GM12878 (cell line): Measurements from ENCODE around the gene NLGN1. TPM values are rescaled to one million over a fixed set of nuclear protein-coding genes. Genes with fewer than 3 reads are reported as not detected.

ENCODE experiments used
- ATF7 ChIP-seq: fragments of 450-650 bp; IDR thresholded peaks from 2 replicates; pipeline ENCODE4 v1.6.1; 2016; ENCODE audit warnings: low read depth, mild to moderate bottlenecking
- MXI1 ChIP-seq: fragments of 150-350 bp; IDR thresholded peaks from 2 replicates; pipeline ENCODE4 v1.6.1; 2011; ENCODE audit warnings: low read depth, mild to moderate bottlenecking, inconsistent platforms, low read length, improper control_type of control experiment
- RAD21 ChIP-seq: IDR thresholded peaks from 2 replicates; pipeline ENCODE4 v1.6.1; 2011; ENCODE audit warnings: mild to moderate bottlenecking, low read depth, low read length, moderate library complexity; ENCODE audit not compliant: insufficient read depth
- RAD51 ChIP-seq: fragments of 450-650 bp; IDR thresholded peaks from 2 replicates; pipeline ENCODE4 v1.6.1; 2016; ENCODE audit warnings: moderate library complexity, mild to moderate bottlenecking, inconsistent platforms
- RB1 ChIP-seq: fragments of 450-650 bp; formaldehyde crosslinking; IDR thresholded peaks from 2 replicates; pipeline ENCODE4 v1.6.1; 2017; ENCODE audit warnings: mild to moderate bottlenecking, borderline replicate concordance
- ZNF217 ChIP-seq: fragments of 450-650 bp; IDR thresholded peaks from 2 replicates; pipeline ENCODE4 v1.6.1; 2017; ENCODE audit warnings: antibody characterized with exemption, mild to moderate bottlenecking
- polyA plus RNA-seq, 11 experiments: library from polyadenylated mRNA; depleted of rRNA in 4 of 11; unstranded in 6 of 11; stranded (reverse) in 5 of 11; fragments of >200 nt; fragmentation: Nextera tagmentation in 4 of 11; fragmentation: Illumina TruSeq in 1 of 11; extraction: Ambion mirVana in 4 of 11; extraction: Trizol in 1 of 11; gene quantifications; 1 replicate in 1 of 11; 2 replicates in 10 of 11; pipeline versions ENCODE4 v1.2.1 to v1.2.3, GENCODE V29; 2011 to 2016; ENCODE audit warnings: inconsistent platforms in 2 of 11, missing spikeins in 2 of 11, low read depth in 1 of 11
- total RNA-seq, 4 experiments: library from RNA; depleted of rRNA in 3 of 4; stranded (reverse); fragments of >200 nt in 3 of 4; fragmentation: Illumina TruSeq in 1 of 4; extraction: Trizol in 1 of 4; gene quantifications; 2 replicates each; pipeline versions ENCODE4 v1.2.1 to v1.2.3, GENCODE V29; 2013 to 2021
- TF ChIP-seq, protein P1 (sequence below): IDR thresholded peaks from 2 replicates; pipeline ENCODE4 v1.6.1; 2012; ENCODE audit warnings: low read length, inconsistent platforms
- TF ChIP-seq, protein P2 (sequence below): IDR thresholded peaks from 2 replicates; pipeline ENCODE4 v1.6.1; 2011; ENCODE audit warnings: borderline replicate concordance, low read depth, mild to moderate bottlenecking, moderate library complexity, mixed read lengths, low read length; ENCODE audit not compliant: insufficient read depth; ENCODE audit errors: extremely low read length
- TF ChIP-seq, protein P3 (sequence below): IDR thresholded peaks from 2 replicates; pipeline ENCODE4 v1.6.1; 2011; ENCODE audit warnings: low read depth, mild to moderate bottlenecking, low read length, moderate library complexity, borderline replicate concordance; ENCODE audit errors: extremely low read depth
- TF ChIP-seq, protein P4 (sequence below): fragments of 450-650 bp; IDR thresholded peaks from 2 replicates; pipeline ENCODE4 v1.6.1; 2017; ENCODE audit warnings: borderline replicate concordance

Gene NLGN1
- total and polyA plus RNA-seq, 10 of the 15 experiments (the other 5 are each of a cell fraction or from before 2014, with no cell fraction given): not detected

DNA sequence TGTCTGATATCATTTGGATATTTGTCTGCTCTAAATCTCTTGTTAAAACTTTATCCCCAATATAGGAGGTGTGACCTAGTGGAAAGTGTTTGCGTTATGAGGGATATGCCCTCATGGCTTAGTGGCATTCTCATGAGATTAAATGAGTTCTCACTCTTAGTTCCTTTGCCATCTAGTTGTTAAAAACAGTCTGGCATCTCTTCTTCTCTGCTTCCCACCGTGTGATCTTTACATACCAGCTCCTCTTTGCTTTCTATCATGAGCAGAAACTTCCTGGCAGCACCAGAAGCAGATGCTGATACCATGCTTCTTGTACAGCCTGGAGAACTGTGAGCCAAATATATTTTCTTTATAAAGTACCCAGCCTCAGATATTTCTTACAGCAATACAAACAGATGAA is 33.0 kb downstream of the NLGN1 start (continued):
- TF ChIP-seq MXI1 (no peak), RB1 (no peak), ATF7 (no peak), ZNF217 (no peak), RAD51 (no peak), RAD21 (no peak)
- TF ChIP-seq, protein P1, sequence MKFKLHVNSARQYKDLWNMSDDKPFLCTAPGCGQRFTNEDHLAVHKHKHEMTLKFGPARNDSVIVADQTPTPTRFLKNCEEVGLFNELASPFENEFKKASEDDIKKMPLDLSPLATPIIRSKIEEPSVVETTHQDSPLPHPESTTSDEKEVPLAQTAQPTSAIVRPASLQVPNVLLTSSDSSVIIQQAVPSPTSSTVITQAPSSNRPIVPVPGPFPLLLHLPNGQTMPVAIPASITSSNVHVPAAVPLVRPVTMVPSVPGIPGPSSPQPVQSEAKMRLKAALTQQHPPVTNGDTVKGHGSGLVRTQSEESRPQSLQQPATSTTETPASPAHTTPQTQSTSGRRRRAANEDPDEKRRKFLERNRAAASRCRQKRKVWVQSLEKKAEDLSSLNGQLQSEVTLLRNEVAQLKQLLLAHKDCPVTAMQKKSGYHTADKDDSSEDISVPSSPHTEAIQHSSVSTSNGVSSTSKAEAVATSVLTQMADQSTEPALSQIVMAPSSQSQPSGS: no peak
- TF ChIP-seq, protein P2, sequence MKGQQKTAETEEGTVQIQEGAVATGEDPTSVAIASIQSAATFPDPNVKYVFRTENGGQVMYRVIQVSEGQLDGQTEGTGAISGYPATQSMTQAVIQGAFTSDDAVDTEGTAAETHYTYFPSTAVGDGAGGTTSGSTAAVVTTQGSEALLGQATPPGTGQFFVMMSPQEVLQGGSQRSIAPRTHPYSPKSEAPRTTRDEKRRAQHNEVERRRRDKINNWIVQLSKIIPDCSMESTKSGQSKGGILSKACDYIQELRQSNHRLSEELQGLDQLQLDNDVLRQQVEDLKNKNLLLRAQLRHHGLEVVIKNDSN: no peak
- TF ChIP-seq, protein P3, sequence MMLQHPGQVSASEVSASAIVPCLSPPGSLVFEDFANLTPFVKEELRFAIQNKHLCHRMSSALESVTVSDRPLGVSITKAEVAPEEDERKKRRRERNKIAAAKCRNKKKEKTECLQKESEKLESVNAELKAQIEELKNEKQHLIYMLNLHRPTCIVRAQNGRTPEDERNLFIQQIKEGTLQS: no peak
- TF ChIP-seq, protein P4, sequence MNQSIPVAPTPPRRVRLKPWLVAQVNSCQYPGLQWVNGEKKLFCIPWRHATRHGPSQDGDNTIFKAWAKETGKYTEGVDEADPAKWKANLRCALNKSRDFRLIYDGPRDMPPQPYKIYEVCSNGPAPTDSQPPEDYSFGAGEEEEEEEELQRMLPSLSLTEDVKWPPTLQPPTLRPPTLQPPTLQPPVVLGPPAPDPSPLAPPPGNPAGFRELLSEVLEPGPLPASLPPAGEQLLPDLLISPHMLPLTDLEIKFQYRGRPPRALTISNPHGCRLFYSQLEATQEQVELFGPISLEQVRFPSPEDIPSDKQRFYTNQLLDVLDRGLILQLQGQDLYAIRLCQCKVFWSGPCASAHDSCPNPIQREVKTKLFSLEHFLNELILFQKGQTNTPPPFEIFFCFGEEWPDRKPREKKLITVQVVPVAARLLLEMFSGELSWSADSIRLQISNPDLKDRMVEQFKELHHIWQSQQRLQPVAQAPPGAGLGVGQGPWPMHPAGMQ: no peak
